GM21825 (cell line): ENCODE measurements around the gene LIAS.
"Not testable (repeated sequence)": the region's sequence is repeated elsewhere in the genome, so short reads cannot be mapped to it uniquely, and the experiment has no call there.

Experiments used
- ATAC-seq: cut with Tn5 transposase; IDR thresholded peaks from one replicate; pipeline ENCODE4 v1.9.1; 2021; ENCODE audit warnings: mild to moderate bottlenecking, moderate library complexity; ENCODE audit not compliant: unreplicated experiment

Gene LIAS

DNA sequence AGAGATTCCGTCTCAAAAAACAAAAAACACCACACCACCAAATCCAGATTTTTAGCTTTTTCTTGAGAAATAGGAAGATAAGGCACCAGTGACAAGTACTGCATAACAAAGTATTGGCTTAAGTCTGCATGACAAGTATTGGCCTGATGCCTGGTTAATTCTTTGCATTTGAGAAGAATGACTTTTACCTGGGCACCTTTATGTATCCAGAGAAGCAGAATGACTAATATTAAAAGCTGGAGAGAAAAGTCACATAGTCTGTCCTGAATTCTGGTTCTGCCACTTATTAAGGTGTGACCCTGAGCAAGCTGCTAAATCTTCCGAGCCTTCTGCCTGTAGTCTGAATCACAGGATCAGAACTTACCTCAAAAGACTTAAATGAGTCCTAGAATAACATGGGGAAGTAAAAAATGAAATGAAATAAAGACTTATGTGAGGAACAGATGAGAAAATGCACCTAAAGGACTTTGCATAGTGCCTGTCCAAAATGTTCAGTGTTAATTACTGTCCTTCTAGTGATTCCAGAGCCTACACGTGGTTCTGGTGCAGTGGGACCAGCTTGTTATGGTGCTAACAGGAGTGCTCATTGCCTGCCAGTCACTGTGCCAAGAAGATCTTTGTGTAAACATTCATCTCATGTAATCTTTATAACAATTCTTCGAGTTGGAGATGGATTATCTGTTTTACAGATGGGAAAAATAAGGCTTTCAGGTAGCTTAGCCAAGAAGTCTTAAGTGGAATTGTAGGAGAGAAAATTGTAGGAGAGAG is 36.8 kb downstream of the LIAS start:
- ATAC-seq = no peak

- no peak for ATAC-seq
Measured at GRCh38 chr4:39497909-39498726, 39.3 kb downstream of the LIAS start.

- ATAC-seq = no peak
Measured at GRCh38 chr4:39498727-39499020, 39.8 kb downstream of the LIAS start.

DNA sequence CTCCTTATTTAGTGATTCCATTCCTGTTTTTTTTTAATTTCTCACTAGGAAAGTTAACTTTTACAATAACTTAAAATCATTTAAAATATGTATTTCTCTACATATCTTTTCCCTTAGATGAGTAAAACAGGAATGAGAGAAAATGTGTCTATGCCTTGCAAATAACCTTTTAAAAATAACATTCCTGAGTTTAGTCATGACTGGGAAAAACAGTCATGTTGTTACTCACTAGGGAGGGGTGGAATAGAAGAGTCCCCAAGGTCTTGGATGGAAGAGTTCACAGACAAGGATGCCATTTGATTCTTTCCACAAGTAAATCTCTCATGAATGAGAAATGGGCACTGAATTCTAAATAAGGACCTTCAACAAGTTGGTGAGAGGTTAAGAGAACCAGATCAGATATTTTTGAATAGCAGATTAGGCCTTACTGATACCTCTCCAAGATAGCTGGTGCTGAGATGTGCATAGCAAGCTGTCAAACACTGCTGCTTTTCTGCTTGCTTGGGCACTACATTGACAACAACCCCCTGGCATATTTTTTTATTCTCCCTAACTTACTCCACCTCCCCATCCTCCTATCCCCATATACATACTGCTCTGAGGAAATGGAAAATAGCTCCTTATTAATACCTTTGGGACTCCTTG is 43.3 kb downstream of the LIAS start:
- ATAC-seq = no peak

DNA sequence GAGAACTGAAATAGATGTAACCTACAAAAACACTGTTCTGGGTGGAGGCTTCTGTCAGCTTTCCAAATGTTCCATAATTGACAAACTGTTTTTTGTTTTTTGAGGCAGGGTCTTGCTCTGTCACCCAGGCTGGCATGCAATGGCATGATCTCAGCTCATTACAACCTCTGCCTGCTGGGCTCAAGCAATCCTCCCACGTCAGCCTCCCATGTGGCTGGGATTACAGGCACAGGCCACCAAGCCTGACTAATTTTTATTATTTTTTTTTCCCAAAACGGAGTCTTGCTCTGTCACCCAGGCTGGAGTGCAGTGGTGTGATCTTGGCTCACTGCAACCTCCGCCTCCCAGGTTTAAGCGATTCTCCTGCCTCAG is 43.8 kb downstream of the LIAS start:
- not testable (repeated sequence) for ATAC-seq

DNA sequence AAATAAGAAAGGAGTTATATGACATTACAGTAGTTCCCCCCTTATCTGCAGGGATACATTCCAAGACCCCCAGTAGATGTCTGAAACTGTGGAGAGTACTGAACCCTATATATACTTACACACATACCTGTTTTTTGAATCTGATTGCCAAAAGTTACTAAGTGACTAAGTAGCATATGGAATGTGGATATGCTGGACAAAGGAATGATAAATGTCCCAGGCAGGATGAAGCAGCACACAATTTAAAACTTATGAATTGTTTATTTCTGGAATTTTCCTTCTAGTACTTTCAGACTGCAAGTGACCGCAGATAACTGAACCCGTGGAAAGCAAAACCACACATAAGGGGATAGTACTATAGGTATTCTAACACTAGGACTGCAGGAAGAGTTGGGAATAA is 45.7 kb downstream of the LIAS start:
- ATAC-seq = no peak

GRCh38 chr4:39505581-39505980 is 46.7 kb downstream of the LIAS start:
- no peak for ATAC-seq

- ATAC-seq = no peak
Measured at GRCh38 chr4:39510348-39510929, 51.6 kb downstream of the LIAS start.

- ATAC-seq = not testable (repeated sequence)
Measured at GRCh38 chr4:39514266-39514665, 55.4 kb downstream of the LIAS start.

DNA sequence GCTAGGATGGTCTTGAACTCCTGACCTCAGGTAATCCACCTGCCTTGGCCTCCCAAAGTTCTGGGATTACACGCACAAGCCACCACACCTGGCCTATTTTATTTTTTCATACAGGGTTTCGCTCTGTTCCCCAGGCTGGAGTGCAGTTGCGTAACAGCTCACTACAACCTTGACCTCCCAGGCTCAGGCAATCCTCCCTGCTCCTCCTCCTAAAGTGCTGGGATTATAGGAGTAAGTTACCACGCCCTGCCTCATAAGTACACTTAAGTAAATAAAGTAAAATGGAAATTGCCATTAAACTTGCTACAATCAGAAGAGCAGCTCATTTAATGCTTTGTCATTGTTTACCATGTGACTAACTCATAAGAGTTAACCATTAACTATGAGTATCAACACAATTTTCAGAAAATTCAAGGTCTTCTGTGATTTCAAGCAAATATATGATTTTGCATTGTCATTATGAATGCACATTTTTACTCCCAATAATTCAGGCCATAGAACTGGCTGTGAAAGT is 56.1 kb downstream of the LIAS start:
- ATAC-seq = no peak

GRCh38 chr4:39515669-39516401 is 57.0 kb downstream of the LIAS start:
- ATAC-seq = not testable (repeated sequence)

- ATAC-seq = no peak
Measured at GRCh38 chr4:39516407-39516966, 57.6 kb downstream of the LIAS start.

- ATAC-seq = no peak
Measured at GRCh38 chr4:39518484-39518883, 59.6 kb downstream of the LIAS start.

DNA sequence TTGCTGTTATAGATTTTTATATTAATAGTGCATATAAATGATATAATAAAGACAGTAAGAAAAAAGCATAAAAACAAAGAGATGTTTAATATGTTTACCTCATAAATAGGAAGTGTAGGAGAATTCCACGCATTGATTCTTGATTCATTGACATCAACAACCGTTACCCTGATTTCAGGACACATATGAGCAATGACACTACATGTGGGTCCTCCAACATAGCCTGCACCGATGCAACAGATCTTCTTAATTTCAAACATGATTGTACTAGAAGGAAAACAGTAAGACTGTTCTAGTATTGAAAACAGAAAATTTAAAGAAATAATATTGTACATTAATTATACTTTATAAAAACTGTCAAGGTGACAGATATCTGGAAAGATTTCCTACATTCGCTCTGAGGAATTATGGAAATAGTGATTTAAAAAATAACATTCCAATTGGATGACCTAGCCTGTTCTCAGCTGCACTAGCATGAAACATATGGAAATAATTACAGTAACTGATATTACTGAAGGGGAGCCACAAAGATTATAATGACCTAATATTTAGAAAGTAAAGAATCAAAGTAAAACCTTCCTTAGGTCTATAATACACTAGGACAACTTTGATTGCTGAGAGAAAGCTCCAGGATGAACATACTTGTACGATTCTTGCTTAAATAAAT is 62.5 kb downstream of the LIAS start:
- ATAC-seq = no peak

DNA sequence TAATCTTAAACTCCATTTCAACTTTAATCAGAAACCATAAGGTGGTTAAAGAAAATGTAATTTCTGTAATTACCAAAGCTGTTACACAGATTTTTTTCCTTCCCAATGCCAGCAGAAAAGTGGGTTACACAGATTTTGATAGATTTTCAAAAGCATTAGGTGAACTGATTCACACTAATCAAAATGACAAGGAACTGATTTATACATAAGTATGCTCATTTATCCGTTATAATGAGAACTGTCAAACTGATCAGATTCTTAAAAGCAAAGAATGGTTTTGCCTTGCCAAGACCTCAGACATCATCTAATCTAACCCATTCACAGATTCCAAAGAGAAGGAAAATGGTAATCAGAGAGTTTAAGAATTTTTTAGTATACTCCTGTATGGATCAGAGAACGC is 63.2 kb downstream of the LIAS start:
- no peak for ATAC-seq

GRCh38 chr4:39524161-39524957 is 65.5 kb downstream of the LIAS start:
- ATAC-seq = no peak

DNA sequence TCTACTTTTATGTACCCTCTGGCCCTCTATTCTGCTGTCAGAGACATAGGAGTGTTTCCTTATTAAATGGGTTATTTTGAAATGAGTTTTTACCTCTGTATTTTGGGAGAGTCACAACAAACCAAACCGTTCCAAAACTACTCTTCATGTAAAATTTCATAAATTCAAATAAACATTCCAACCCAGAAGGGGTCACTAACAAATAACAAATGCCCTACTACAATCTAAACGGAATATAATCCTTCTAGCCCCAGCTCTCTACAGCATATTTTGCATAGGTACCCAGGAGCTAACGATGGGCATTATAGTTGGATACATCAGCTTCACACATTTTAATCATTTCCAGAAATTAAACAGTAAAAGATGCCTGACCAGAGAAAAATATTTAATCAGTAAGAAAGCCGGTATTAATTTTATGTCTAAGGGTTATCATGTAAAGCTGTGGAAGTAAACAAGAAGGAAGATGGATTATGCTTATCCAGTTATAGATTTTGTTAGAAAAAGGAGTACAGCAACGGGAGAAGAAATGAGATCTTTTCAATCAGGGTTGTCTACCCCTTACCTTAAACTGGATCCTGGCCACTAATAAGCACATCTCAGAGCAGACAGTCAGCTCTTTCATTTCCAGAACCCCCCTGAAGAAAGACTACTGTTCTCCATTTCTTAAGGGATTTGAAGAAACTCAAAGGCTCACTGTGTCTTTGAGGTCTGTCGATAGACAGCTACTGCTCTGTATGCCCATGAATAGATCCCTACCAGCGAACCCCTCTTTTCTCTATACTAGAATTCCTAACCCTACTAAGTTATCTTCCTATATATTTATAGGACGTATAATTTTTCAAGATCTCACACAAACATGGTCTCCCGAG is 67.2 kb downstream of the LIAS start:
- no peak for ATAC-seq

DNA sequence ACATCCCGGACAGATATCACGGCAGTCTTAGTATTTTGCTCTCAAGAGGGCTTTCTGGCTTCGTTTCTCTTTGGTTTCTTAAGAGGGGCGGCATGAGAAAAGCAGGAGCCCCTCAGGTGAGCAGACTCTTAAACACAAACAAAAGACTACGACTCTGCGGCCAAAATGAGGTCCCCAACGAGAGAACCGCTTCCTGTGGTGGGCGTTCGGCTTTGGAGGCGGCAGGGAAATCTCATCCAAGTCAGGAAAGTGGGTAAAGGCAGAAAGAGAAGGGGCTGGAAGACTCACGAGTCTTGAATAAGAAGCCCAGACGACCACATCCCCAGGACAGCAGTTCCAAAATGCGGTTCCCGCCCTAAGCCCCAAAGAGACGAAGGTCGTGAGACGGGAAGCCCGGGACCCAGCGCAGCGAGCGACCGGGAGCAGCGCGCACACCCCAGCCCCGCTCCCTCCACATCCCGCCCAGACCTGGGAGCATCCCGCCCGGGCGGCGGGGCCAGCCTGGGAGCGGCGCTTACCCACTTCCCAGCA is 68.0 kb downstream of the LIAS start:
- ATAC-seq = peak; percentile 16
